Measurements from ENCODE around the gene NEGR1. TPM values are rescaled to one million over a fixed set of nuclear protein-coding genes. Genes with fewer than 3 reads are reported as not detected.

NEGR1 gene
- total RNA-seq, 1 experiment from 2014 or later: 2.9 TPM

DNA sequence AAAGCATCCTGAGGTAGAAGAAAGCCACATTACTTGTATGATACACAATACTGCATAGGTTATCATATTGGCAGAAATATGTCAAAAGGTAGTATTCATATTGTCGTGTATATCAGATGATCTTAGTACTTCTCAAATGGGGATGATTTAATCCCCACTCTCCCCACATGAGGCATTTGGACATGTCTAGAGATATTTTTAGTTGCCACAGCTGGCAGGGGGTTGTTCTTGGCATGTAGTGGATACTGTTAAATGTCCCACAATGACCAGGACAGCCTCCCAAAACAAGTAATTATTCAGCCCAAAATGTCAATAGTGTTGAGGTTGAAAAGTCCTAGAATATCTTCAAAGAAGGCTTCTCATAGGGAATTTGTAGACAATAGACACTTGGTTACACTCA, 162.8 kb downstream of the NEGR1 start (continued):
- TF ChIP-seq ATF3 (CRISPR knock-in tag; conservative IDR thresholded peaks at IDR 0.05) (no peak), OVOL2 (CRISPR knock-in tag; IDR thresholded peaks at IDR 0.05; ENCODE audit: borderline replicate concordance) (no peak), KAT7 (CRISPR knock-in tag; IDR thresholded peaks at IDR 0.05; ENCODE audit: borderline replicate concordance) (no peak)

DNA sequence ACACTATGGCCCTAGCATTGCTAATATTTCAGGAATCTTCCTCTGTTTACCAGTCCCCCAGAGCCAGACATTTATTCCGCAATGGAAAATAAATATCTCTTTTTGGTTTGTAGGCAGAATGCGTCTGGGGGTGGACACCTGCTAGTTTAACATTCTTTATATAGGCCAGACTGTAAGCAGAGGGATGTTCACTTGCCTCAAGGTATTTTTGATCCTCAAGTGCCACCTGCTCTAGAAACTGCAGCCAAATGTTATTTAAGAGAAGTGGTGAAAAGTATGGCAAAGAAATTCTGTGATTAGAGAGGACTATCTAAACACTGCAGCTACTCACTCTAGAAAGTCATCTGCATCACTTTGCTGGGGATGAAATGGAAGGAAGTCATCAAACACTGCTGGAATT, 164.7 kb downstream of the NEGR1 start:
- POLR2A ChIA-PET: no interaction called here
- DNase-seq (ENCODE audit: low spot score): no peak
- CTCF ChIA-PET: no interaction called here
- ATAC-seq: no peak
- no peaks in the 10 kb centered on the region for H3K36me3 Mint-ChIP-seq
- H3K27me3 Mint-ChIP-seq (ENCODE audit: low read depth): no peaks in the 10 kb centered on the region
- H3K4me1 Mint-ChIP-seq: peaks cover 3% of the 10 kb centered on the region; the same call in 1 of the 2 replicates
- H3K4me3 Mint-ChIP-seq: no peak overlapping the region
- H3K27ac Mint-ChIP-seq: no peak overlapping the region
- TF ChIP-seq CREM (CRISPR knock-in tag; IDR thresholded peaks at IDR 0.05): no peak
- TF ChIP-seq, protein P1, sequence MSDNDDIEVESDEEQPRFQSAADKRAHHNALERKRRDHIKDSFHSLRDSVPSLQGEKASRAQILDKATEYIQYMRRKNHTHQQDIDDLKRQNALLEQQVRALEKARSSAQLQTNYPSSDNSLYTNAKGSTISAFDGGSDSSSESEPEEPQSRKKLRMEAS (CRISPR knock-in tag; IDR thresholded peaks at IDR 0.05): no peak
- TF ChIP-seq KAT7 (CRISPR knock-in tag; IDR thresholded peaks at IDR 0.05; ENCODE audit: borderline replicate concordance): no peak
- TF ChIP-seq PRDM15 (CRISPR knock-in tag; IDR thresholded peaks at IDR 0.05): no peak
- TF ChIP-seq ZNF396 (CRISPR knock-in tag; IDR thresholded peaks at IDR 0.05; ENCODE audit: borderline replicate concordance): no peak
- TF ChIP-seq ZNF138 (CRISPR knock-in tag; conservative IDR thresholded peaks at IDR 0.05): no peak
- no peak for TF ChIP-seq NFE2L1 (CRISPR knock-in tag; IDR thresholded peaks at IDR 0.05)
- TF ChIP-seq, protein P2, sequence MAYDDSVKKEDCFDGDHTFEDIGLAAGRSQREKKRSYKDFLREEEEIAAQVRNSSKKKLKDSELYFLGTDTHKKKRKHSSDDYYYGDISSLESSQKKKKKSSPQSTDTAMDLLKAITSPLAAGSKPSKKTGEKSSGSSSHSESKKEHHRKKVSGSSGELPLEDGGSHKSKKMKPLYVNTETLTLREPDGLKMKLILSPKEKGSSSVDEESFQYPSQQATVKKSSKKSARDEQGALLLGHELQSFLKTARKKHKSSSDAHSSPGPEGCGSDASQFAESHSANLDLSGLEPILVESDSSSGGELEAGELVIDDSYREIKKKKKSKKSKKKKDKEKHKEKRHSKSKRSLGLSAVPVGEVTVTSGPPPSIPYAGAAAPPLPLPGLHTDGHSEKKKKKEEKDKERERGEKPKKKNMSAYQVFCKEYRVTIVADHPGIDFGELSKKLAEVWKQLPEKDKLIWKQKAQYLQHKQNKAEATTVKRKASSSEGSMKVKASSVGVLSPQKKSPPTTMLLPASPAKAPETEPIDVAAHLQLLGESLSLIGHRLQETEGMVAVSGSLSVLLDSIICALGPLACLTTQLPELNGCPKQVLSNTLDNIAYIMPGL (CRISPR knock-in tag; IDR thresholded peaks at IDR 0.05): no peak
- no peak for TF ChIP-seq FOXJ3 (CRISPR knock-in tag; IDR thresholded peaks at IDR 0.05; ENCODE audit: borderline replicate concordance)
- TF ChIP-seq ZNF416 (CRISPR knock-in tag; IDR thresholded peaks at IDR 0.05): no peak
- no peak for TF ChIP-seq ESRRA (CRISPR knock-in tag; IDR thresholded peaks at IDR 0.05; ENCODE audit: borderline replicate concordance)
- no peak for TF ChIP-seq PREB (CRISPR knock-in tag; IDR thresholded peaks at IDR 0.05; ENCODE audit: borderline replicate concordance)
- no peak for TF ChIP-seq MLX (CRISPR knock-in tag; IDR thresholded peaks at IDR 0.05)
- TF ChIP-seq IRF2 (CRISPR knock-in tag; IDR thresholded peaks at IDR 0.05; ENCODE audit: borderline replicate concordance, low read depth): no peak
- H3K9me3 Mint-ChIP-seq: no peaks in the 10 kb centered on the region

DNA sequence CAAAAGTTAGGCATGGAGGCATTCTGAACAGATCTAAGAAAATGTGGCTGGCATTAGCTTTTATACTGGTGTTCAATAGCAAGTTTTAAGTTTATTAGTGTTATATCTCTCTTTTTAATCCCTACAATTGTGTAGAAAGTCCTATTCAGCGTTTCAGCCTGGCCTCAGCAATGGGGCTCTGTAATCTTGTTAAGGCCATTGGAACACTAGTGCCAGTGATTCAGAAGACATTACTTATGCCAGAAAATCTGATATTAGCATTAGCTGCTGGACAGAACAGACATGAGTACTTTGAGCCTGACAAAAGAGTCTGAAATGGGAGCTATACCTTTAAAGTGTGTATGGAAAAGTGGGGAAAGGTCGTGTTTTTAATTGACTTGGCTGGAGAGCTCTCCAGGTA, 167.0 kb downstream of the NEGR1 start:
- Mint-ChIP-seq H3K27me3 (ENCODE audit: low read depth) (no peaks in the 10 kb centered on the region), H3K27ac (peak overlapping the region; percentile 55; the same call in 1 of the 2 replicates), H3K4me1 (no peaks in the 10 kb centered on the region), H3K36me3 (no peaks in the 10 kb centered on the region), H3K9me3 (no peaks in the 10 kb centered on the region), H3K4me3 (no peak overlapping the region)
- CTCF ChIA-PET: no interaction called here
- POLR2A ChIA-PET: no interaction called here
- DNase-seq (ENCODE audit: low spot score): no peak
- ATAC-seq: no peak
- TF ChIP-seq, protein P2 (CRISPR knock-in tag; IDR thresholded peaks at IDR 0.05): no peak
- TF ChIP-seq ZNF232 (CRISPR knock-in tag; IDR thresholded peaks at IDR 0.05) (no peak), CREB1 (CRISPR knock-in tag; IDR thresholded peaks at IDR 0.05) (no peak), PRRX2 (CRISPR knock-in tag; IDR thresholded peaks at IDR 0.05) (no peak)
- TF ChIP-seq, protein P3, sequence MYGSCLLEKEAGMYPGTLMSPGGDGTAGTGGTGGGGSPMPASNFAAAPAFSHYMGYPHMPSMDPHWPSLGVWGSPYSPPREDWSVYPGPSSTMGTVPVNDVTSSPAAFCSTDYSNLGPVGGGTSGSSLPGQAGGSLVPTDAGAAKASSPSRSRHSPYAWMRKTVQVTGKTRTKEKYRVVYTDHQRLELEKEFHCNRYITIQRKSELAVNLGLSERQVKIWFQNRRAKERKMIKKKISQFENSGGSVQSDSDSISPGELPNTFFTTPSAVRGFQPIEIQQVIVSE (CRISPR knock-in tag; IDR thresholded peaks at IDR 0.05; ENCODE audit: borderline replicate concordance): no peak
